RWPE2 (cell line): ENCODE results near the gene ZNF749.

Experiments used
- ATAC-seq: fragments of 200-7000 bp; cut with Tn5 transposase; 3 replicates; pipeline ENCODE4 v1.9.1; 2021; ENCODE audit warnings: low read depth
- DNase-seq: peaks from one replicate; pipeline ENCODE4 v3.0.0-alpha.2; 2020; ENCODE audit warnings: low spot score
- H3K27ac ChIP-seq: fragments of 450-650 bp; 2 replicates; pipeline ENCODE4 v1.5.1; 2017; ENCODE audit warnings: mild to moderate bottlenecking; ENCODE audit not compliant: poor library complexity, severe bottlenecking
- H3K27me3 ChIP-seq: fragments of 250-450 bp; sonication (Bioruptor Pico); 2 replicates; pipeline ENCODE4 v1.5.1; 2021; ENCODE audit warnings: mild to moderate bottlenecking, moderate library complexity; ENCODE audit not compliant: insufficient read depth, poor library complexity, severe bottlenecking
- H3K36me3 ChIP-seq: fragments of 250-450 bp; sonication (Bioruptor Pico); 2 replicates; pipeline ENCODE4 v1.5.1; 2020; ENCODE audit warnings: low read depth, mild to moderate bottlenecking, moderate library complexity
- H3K4me1 ChIP-seq: fragments of 250-450 bp; sonication (Bioruptor Pico); 2 replicates; pipeline ENCODE4 v1.5.1; 2021; ENCODE audit warnings: mild to moderate bottlenecking, moderate library complexity; ENCODE audit not compliant: insufficient read depth, poor library complexity, severe bottlenecking
- H3K4me3 ChIP-seq: fragments of 250-450 bp; sonication (Bioruptor Pico); 2 replicates; pipeline ENCODE4 v1.5.1; 2021; ENCODE audit warnings: mild to moderate bottlenecking, moderate library complexity; ENCODE audit not compliant: severe bottlenecking
- H3K9me3 ChIP-seq: fragments of 250-450 bp; sonication (Bioruptor Pico); 2 replicates; pipeline ENCODE4 v1.5.1; 2021; ENCODE audit warnings: mild to moderate bottlenecking, moderate library complexity; ENCODE audit not compliant: severe bottlenecking
- TF ChIP-seq, protein P1 (sequence below): fragments of 450-650 bp; IDR thresholded peaks from one replicate; pipeline ENCODE4 v1.5.1; 2017; ENCODE audit warnings: mild to moderate bottlenecking, moderate library complexity; ENCODE audit not compliant: poor library complexity, severe bottlenecking

Gene ZNF749

DNA sequence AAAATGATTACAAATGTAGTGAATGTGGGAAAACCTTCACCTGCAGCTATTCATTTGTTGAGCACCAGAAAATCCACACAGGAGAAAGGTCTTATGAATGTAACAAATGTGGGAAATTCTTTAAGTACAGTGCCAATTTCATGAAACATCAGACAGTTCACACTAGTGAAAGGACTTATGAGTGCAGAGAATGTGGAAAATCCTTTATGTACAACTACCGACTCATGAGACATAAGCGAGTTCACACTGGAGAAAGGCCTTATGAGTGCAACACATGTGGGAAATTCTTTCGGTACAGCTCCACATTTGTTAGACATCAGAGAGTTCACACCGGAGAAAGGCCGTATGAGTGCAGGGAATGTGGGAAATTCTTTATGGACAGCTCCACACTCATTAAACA, 36.3 kb upstream of the ZNF749 start:
- no peaks in the 10 kb centered on the region for H3K27me3 ChIP-seq
- H3K36me3 ChIP-seq, result peaks cover 28% of the 10 kb centered on the region
- H3K4me1 ChIP-seq, result no peaks in the 10 kb centered on the region
- TF ChIP-seq, protein P1, sequence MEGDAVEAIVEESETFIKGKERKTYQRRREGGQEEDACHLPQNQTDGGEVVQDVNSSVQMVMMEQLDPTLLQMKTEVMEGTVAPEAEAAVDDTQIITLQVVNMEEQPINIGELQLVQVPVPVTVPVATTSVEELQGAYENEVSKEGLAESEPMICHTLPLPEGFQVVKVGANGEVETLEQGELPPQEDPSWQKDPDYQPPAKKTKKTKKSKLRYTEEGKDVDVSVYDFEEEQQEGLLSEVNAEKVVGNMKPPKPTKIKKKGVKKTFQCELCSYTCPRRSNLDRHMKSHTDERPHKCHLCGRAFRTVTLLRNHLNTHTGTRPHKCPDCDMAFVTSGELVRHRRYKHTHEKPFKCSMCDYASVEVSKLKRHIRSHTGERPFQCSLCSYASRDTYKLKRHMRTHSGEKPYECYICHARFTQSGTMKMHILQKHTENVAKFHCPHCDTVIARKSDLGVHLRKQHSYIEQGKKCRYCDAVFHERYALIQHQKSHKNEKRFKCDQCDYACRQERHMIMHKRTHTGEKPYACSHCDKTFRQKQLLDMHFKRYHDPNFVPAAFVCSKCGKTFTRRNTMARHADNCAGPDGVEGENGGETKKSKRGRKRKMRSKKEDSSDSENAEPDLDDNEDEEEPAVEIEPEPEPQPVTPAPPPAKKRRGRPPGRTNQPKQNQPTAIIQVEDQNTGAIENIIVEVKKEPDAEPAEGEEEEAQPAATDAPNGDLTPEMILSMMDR, result no peak
- no peak overlapping the region for H3K4me3 ChIP-seq
- no peak overlapping the region for H3K27ac ChIP-seq
- no peaks in the 10 kb centered on the region for H3K9me3 ChIP-seq
- ATAC-seq (no peak), DNase-seq (no peak)

- Histone ChIP-seq H3K27me3 (no peaks in the 10 kb centered on the region), H3K4me1 (no peaks in the 10 kb centered on the region), H3K9me3 (no peaks in the 10 kb centered on the region), H3K36me3 (peaks cover 12% of the 10 kb centered on the region), H3K4me3 (no peak overlapping the region), H3K27ac (no peak overlapping the region)
- TF ChIP-seq, protein P1, result no peak
- ATAC-seq, result no peak
- no peak for DNase-seq
Observed at GRCh38 chr19:57403737-57404563, 31.2 kb upstream of the ZNF749 start.

DNA sequence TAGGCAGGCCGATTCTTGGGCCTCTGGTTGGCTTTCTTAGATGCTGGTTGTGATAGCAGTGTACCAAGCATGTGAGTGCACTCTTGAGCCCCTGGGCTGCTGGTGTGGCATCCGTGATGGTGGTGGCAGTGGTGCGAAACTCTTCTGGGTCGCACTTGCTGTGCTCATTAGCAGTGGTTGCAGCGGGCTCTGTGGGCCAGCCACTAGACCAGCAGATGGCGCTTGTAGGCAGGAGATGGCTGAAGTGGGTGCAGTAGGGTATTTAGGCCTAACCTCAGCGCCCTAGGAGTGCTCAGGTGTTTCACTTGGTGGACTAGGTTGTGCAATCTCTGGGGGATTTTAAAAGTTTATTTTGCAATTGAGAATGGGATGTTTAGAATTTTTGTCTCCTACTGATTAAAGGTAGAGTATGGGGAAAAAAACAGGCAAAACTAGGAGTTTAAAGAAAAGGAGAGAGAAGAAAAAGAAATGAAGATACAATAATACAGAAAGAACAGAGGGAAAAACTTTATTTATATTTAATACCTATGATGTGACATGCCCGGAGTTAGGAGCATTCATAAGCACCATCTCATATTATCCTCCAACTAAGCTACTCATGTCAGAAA, 28.5 kb upstream of the ZNF749 start:
- Histone ChIP-seq H3K27me3 (no peaks in the 10 kb centered on the region), H3K4me3 (no peak overlapping the region), H3K36me3 (no peaks in the 10 kb centered on the region), H3K27ac (no peak overlapping the region), H3K4me1 (no peaks in the 10 kb centered on the region), H3K9me3 (no peaks in the 10 kb centered on the region)
- DNase-seq (no peak), ATAC-seq (peak; percentile 60)
- TF ChIP-seq, protein P1, result peak; percentile 81

DNA sequence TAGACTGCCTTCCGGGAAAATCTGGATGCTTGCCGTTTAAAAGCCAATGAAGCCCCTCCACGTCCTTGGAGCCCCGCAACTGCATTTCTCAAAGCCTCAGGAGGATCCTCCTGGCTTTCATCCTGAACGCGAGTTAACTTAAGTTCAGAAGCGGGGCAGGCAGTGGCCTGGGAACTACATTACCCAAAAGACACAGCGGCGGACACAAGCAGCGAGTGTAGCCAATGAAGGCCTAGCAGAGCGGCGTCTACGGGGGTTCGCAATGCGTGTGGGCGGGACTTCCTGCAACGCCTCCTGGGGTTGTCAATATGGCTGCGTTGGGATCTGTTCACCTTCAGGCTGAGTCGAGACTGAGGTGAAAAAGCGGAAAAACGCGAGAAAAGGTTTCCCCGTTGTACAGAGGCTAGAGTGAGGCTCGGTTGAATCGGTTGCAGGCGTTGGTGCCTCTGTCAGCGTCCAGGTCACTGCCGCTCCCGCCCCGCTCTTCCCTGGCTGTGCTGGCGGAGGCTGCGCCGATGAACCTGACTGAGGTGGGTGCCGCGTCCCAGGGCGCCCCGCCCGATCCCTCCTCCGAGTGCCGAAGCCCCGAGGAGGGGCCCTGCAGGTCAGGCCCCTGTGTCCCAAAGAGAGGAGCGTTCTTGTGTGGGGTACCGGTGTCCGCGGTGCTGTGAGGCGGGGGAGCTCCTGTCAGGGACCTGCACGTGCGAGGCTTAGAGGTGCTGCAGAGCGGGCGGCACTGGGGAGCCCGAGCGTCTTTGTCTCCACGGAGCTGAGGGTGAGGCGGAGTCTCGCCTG, 24.1 kb upstream of the ZNF749 start, which contains the start of gene ZNF17:
ZNF17 (plus strand) TSS at position 285 of the 795 bp plus-strand sequence. CDS start 2,455 bp downstream, outside the sequence.
- H3K36me3 ChIP-seq, result peaks cover 17% of the 10 kb centered on the region
- peak; percentile 100 for ATAC-seq
- H3K27me3 ChIP-seq, result no peaks in the 10 kb centered on the region
- DNase-seq, result peak; percentile 92
- no peaks in the 10 kb centered on the region for H3K9me3 ChIP-seq
- TF ChIP-seq, protein P1, result no peak
- H3K4me1 ChIP-seq, result no peaks in the 10 kb centered on the region
- H3K4me3 ChIP-seq, result peak within 1 kb of the TSS; percentile 66
- no peak within 1 kb of the TSS for H3K27ac ChIP-seq
